Umbilical cord (tissue), 2 donors: ENCODE measurements around the gene TREML1. TPM values are rescaled to one million over a fixed set of nuclear protein-coding genes. Genes with fewer than 3 reads are reported as not detected.
"Not testable (repeated sequence)": the region's sequence is repeated elsewhere in the genome, so short reads cannot be mapped to it uniquely, and the experiment has no call there.

Experiments
- DNase-seq: peaks from one replicate; pipeline ENCODE4 v3.0.0-alpha.2; 2015; ENCODE audit warnings: low spot score
- total RNA-seq: library from RNA; depleted of rRNA; stranded (reverse); fragments of >200 nt; gene quantifications from one replicate; pipeline ENCODE4 v1.2.3, GENCODE V29; 2014; ENCODE audit warnings: low replicate concordance; ENCODE audit not compliant: insufficient read depth

The TREML1 gene, protein sequence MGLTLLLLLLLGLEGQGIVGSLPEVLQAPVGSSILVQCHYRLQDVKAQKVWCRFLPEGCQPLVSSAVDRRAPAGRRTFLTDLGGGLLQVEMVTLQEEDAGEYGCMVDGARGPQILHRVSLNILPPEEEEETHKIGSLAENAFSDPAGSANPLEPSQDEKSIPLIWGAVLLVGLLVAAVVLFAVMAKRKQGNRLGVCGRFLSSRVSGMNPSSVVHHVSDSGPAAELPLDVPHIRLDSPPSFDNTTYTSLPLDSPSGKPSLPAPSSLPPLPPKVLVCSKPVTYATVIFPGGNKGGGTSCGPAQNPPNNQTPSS
- total RNA-seq: 5.1 TPM

DNA sequence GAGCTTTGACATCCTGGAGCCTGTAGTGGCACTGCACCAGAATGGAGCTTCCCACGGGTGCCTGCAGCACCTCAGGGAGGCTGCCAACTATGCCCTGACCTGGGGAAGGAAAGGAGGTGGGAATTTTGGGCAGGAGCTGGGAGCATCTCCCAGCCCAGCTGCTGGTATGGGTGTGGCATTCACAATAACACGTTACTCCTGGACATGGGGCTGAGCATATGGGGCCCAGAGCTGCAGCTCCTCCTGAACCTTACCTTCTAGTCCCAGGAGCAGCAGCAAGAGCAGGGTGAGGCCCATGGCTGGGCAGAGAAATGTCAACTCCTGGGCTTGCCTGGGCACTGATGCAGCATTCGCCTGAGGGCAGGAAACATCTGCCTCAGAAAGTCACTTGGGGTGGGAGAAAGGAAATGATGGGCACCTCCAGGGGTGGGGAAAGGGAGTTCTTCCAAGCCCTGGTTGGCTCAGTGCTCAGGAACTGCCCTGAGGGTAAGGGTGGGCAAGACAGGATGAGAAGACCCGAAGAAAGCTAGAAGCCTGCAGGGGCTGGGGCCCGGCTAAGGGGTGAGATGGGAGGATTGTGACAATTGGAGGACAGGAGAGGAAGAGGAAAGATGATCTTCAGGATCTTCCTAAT lies at the start of gene TREML1:
Gene TREML1, minus strand, starts transcription at position 356 of the 634 bp plus-strand sequence. Its CDS starts 59 bp downstream, at position 297.
- DNase-seq: no peak

DNA sequence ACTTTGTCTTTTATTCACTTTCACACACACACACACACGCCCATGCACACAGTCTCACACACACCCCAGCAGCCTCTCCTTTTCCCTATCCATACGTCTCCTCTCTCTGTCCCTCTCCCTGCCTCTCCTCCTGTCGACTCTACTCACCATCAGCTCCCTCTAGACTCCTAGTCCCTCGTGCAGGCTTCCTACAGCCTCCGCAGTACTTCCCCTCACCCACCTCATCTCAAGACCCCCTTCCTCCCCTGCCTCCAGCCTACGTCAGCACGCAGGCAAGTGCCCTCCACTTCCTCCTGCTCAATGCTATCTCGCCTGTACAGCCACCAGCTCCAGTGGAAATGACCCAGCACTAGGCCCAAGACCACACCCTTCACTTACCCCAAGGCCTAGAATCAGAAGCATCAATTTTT lies 47.6 kb upstream of the TREML1 start:
- no peak for DNase-seq

DNA sequence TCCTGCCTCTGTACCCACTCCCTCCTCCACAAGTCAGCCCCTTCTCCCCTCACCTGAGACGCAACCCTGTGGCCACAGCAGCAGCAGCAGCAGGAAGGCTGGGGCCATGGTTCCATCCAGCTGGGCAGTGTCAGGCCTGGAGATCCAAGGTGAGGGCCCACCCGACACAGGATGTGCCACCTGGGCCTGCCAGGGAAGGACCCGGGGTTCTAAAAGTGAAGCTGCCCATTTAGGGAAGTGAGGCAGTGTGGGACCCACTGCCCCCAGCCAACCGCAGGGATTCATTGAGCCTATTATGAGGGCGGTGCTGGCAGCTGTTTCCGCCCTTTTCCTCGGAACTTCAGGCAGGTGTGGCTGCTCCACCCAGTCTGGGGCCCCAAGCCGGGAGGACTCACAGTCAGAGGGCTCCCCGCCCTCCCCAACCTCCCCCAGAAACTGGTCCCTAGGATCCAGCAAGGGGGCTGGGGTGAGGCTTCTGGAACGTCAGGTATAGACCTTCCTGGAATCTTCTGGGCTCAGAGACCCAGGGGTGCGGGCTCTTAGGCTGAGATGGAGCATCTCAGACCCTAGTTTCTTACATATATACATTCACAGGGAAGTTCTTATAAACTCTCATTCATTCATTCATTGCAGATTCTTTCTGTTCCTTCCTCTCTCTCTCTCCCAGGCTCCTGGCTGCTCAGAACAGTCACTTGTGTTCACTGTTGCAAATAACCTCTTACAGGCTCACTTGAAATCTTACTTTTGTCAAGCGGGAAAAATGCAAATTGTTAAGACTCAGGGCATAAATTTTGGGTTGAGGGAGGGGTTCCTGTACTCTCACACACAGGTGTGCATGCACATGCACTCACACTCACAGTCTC lies 47.0 kb upstream of the TREML1 start, which contains the start of gene TREML2:
Gene TREML2, minus strand, starts transcription at position 249 of the 863 bp plus-strand sequence. Its CDS starts 141 bp downstream, at position 108.
- no peak for DNase-seq

DNA sequence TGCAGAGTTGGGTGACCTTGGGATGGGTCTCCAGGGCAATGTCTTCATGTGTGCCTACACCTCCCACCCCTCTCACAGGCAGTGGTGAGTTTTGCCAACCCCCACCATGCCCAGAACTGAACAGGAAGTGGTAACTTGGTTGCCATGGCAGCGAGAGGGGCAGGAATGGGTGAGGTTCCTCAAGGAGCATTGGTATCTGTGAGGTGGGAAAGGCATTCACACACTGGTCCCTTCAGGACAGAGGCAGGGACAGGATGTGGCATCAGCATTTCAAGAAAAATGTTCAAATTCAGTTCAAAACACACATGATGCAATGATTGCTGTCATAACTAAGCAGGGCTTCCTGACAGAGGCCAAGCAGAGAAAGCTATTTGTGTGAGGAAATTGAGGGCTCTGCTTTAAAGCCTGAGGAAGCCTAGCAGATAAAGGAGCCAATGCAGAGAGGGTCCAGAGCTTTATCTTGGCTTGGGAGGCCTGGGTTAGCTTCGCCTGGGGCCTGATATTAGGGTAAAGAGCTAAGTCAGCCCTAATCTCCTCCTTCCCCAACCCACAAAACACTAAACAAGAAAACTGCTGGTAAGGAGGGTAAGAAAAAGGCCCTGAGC lies 46.3 kb upstream of the TREML1 start:
- DNase-seq: peak; percentile 74

DNA sequence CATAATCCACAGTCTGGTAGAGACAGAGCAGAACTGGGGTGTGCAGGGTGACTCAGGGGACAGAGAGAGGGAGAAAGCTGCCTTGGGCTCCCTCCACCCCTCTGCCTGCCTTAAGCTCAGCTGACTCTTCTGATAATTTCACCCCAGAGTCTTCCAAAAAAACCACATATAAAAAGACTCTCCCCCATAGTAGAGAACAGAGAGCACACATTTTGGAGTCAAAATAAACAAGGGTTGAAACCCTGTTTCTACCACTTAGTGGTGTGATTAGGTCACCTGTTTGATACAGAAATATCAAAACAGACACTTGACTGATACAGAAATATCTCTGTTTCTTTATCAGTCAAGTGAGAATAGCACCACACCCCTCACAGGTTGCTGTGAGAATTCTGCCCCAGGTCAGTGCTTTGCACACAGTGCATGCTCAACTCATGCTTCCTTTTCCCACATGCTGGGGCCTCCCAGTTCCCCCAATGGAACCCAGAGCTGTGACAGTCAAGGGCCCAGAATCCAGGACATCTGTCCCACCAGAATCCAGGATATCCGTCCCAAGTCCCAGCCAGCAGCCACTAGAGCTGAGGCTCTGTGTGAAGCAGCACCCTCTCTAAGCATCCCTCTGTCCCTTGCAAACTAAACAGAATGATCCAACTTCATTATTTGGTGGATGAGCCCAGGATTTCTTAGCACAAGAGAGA lies 45.6 kb upstream of the TREML1 start:
- no peak for DNase-seq

DNA sequence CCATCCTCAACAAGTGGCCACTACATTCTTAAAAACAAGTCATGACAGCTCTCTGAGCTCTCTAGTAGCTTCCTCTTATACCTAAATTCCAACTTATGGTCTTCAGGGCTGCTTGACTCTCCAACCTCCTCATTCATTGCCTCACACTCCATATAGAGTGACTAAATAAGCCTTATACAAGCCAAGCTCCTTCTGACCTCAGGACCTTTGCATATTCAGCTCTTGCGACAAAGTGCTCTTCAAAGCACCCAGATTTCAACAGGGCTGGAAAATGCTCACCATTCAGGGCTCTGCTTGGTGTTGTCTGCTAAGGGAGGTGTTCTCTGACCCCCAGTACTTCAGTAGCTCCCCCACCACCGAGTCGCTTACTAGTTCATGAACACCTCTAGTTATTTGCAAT lies 43.1 kb upstream of the TREML1 start:
- no peak for DNase-seq

DNA sequence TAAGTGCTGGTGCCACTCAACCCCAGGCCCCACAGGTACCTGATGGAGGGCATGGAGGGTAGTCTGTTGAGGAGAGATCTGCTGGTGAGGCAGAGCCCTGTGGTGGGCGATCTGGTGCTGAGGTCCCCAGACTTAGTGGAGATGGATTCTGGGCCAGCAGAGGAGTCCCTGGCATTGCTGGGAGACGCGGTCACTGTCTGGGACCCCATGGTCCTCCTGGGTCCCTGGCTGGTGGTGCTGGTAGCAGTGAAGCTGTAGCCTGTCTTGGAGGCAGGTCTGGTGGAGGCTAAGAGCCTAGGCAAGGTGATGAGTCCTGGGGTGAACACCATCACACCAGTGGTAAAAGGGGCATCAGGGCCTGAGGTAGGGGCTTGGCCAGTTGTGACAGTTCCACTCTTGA lies 40.2 kb upstream of the TREML1 start:
- no peak for DNase-seq

DNA sequence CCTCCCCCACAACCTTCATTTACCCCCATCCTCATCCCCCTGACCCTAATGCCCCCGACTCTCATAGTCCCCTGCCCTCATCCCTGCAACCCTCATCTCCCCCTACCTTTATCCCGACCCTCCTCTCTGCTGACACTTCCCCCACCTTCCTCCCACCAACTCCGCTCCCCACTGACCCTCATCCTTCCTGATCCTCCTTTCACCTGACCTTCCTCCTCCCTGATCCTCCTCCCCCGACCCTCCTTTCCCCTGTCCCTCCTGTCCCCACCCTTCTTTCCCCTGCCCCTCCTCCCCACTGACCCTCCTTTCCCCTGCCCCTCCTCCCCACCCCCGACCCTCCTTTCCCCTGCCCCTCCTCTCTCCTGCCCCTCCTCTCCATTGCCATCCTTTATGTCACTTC lies 39.7 kb upstream of the TREML1 start:
- no peak for DNase-seq

DNA sequence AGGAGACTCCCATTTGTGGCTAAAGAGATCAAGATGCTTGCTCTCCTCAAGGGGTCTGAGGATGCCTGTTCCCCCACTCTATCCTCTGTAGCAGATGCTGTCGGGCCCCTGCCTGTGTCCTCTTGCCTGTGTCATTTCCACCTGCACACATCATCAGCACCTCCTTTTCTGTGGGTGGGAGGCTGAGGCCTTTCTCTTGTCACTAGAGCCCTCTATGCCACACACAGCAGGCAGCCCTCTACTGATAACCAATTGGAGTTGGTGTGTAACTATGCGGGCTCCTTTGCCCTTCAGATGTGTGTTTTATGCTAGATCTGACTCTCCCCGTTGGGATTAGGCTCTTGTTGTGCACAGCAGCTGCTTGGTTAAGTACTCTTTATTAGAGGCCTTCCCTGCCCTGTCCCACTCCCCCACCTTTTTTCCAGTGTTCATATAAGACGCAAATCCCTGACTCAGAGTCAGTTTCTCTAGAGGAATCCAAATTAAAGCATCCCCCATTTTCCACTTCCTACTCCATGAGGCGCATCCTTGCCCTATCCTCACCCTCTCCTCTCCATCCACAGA lies 39.1 kb upstream of the TREML1 start:
- DNase-seq: no peak

DNA sequence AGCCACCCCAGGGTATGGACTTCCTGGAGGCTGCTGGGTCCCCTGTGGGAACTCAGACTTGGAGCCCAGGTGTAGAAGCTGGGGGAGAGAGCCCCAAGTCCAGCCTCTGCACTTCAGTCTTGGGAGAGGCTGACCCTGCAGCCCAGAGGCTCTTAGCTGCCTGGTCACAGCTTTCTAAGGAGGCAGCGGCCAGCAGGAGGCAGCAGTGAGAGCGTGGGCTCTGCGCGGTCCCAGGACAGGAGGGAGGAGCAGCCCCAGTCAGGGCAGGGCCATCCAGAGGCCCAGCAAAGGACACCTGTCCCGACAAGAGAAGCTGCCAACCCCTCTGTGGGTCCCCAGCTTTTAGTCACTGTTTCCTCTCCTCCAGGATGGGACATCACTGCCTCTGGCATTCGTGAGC lies 37.4 kb upstream of the TREML1 start:
- DNase-seq: no peak

DNA sequence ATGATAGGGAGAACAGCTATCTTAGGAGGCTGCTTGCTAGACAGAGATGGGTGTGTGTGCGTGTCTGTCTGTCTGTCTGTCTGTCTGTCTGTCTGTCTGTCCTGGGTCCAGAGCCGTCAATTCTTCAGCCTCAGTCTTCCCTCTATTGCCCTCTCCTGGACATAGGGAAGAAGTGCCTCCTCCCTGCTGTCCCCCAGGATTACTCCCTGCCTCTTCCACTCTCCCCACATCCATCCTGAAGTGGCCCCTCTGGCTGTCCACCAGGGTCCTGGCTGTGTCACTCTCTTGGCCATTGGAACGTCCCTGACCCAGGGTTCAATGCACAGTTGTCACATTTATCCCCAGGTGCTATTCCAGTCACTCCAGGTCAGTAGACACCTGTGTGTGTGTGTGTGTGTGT lies 36.6 kb upstream of the TREML1 start:
- DNase-seq: no peak

DNA sequence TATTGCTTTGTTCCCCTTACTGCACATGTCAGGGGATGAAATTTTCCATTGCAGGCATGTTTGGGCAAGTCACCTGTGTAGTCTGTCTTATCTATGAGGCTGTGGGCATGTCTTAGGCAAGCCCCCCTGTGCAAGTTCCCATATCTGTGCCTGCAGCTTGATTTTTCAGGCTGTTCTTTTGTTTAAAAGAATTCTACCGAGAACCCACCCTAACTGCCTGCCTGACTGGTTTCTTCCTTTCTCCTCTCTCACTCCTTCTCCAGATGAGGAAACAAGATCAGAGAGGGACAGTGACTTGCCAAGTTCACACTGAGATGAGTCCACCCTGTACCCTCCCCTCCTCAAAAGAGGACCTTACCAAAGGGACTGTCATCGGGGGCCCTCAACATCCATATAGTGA lies 35.8 kb upstream of the TREML1 start:
- DNase-seq: no peak

DNA sequence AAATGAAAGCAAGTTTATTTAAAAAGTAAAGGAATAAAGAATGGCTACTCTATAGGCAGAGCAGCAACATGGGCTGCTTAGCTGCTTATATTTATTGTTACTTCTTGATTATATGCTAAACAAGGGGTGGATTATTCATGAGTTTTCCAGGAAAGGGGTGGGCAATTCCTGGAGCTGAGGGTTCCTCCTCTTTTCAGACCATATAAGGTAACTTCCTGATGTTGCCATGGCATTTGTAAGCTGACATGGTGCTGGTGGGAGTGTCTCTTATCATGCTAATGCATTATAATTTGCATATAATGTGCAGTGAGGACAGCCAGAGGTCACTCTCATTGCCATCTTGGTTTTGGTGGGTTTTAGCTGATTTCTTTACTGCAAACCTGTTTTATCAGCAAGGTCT lies 34.9 kb upstream of the TREML1 start:
- not testable (repeated sequence) for DNase-seq

DNA sequence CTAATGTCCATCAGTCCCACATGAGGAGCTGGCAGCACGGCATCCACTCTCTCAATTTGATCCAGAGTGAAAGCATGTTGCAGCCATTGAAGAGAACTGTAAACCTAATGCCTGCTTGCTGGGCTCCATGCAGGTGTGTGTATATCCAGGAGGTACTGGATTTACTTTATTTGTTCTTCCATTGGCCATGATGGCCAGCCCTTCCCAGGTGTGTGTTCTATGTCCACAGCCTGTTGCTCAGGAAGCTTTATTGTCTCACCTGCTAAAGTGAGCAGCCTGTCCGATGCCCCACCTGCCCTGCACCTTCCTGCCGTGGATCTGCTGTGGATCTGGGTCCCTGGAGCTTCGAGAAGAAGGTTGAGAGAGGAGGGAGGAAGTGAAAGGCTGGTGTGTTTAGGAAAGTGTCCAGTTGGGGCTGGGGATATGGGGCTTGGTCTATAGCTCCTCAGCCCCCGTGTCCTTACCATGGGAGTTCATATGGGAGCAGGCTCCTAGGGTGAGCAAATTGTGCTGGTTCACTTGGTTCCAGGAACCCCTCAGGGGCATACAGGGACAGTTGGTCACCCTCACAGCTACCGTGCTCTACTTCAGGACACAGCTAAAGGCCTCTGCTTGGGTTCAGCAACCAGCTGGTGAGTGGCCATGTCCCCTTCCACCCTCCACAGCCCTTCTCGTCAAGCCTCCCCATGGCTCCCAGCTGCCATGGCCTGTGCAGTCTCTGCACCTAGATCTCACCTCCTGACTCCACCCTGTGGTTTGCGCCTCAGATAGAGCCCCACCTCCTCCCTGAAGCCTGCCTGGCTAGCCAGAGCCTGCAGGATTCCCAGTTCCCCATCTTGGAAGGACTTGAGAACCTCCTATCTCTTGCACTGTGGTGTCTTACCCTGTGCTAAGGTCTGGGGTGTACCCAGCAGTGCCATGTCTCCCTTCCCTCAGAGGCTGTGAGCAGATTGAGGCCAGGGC lies 34.1 kb upstream of the TREML1 start:
- DNase-seq: no peak

DNA sequence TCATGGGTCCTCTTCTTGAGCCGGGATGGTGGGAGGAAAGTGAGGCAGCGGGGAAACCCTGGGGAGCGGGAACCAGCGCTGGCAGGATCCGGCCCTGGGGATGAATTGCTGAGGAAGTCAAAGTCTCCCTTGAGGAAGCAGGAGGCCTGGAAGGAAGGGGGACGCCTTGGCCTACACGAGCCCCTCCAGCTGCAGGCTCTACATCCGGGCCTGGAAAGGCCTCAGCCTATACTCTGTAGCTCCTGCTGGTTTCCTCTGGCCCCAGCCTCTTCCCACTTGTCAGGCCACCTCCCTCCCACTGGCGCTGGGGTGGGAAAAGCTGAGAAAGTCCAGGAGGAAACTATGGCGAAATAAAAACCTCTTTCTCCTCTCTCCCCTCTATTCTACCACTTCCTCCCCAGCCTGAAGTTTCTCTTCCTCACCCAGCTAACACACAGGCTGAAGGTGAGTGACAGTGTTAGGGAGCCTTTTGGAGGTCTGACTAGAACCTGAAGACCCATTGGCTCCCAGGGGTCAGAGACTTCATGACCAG lies 31.9 kb upstream of the TREML1 start:
- no peak for DNase-seq

DNA sequence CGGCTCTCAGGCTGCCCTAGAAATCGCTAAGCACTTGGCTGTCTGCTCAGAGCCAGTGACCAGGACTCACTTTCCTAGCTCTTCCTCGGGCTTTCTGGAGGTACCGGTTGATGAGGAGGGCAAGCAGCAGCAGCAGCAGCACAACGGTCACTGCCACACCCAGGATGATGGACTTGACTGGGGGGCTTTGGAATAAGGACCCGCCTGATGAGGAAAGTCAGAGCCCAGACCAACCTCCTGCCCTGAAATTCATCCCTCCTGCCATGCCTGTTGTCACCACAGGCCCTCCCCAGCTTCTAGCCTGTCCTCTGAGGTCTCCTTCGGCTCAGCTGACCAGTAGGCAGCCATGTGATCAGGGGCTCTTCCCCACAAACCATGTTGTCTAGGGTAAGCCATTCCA lies 30.6 kb upstream of the TREML1 start:
- no peak for DNase-seq

DNA sequence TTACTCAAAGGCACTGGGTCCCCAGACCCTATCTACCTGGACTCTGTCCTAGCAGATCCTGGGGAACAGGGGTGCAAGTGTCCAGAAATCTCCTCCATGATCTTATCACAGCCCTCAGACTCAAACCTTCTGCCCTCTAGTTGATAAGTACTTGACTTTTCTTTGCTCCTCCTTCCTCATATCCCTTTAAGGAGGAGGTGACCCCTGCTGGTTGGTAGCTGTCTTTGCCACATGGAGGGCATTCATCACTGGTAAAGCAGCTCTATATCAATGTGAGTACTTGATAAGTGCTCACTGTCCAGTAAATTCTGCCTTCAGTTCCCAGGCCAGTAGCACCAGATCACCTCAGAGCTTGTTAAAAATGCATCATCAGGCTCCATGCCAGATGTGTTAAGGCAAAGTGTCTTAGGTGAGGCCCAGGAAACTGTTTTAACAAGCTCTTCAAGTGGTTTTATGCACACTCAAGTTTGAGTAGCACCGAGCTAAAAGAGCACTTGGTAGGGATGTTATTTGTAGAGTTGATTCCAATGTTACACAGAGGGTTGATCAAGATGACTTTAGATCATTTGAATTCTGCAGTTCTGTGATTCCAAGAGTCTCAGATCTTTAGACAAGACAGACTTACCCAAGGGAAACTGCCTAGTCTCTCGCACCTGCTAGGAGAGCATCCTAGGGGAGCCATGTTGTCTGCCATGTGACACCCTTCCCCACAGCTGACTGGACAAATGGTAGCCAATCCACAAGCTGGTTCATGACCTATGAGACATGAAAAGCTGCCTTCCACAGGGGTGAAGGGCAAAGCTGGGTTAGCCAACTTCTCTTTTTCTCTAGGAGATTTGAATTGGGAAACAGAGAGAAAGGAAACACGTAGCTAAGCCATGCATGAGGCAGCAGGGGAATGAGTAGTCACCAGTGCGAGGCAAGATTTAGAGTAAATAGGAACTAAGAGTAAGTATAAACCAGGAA lies 28.2 kb upstream of the TREML1 start:
- DNase-seq: peak; percentile 49

DNA sequence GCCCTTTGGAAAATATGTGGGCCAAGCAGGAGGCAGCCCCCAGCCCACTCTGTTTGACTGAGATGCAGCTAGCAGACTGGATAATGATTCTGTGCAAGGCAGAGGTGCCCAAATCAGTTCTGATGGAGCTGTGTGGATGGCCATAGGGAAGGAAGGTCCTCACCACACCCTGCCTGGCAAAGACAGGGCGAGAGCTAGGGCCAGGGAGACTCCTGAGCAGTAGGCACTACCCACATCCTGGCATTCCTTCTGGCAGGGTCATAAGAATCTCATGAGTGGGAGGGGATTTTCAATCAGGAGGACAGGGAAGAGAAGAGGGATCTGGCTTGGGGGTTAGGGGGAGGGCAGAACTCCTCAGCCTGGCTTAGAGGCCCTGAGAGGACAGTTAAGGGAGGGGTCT lies 27.4 kb upstream of the TREML1 start:
- no peak for DNase-seq
